ENCODE data around the gene CMTM2.
"Not testable (repeated sequence)": the region's sequence is repeated elsewhere in the genome, so short reads cannot be mapped to it uniquely, and the experiment has no call there.

Gene CMTM2

GRCh38 chr16:66587881-66588600, 8.8 kb downstream of the CMTM2 start:
- DNase-seq: no peak

- no peak for DNase-seq
These were observed 9.9 kb downstream of the CMTM2 start for GRCh38 chr16:66588981-66589713.

GRCh38 chr16:66590322-66590721, 11.1 kb downstream of the CMTM2 start:
- no peak for DNase-seq

- no peak for DNase-seq
These were observed 11.8 kb downstream of the CMTM2 start for GRCh38 chr16:66591018-66591417.

- no peak for DNase-seq
These were observed 13.0 kb downstream of the CMTM2 start for GRCh38 chr16:66592241-66592640.

GRCh38 chr16:66592814-66593213, 13.6 kb downstream of the CMTM2 start:
- DNase-seq: no peak

- no peak for DNase-seq
These were observed 15.5 kb downstream of the CMTM2 start for GRCh38 chr16:66594739-66595138.

GRCh38 chr16:66596559-66596958, 17.3 kb downstream of the CMTM2 start:
- not testable (repeated sequence) for DNase-seq

- DNase-seq: no peak
These were observed 18.0 kb downstream of the CMTM2 start for GRCh38 chr16:66596986-66597848.

GRCh38 chr16:66598111-66598510, 18.8 kb downstream of the CMTM2 start:
- DNase-seq: no peak

GRCh38 chr16:66599726-66600125, 20.5 kb downstream of the CMTM2 start:
- no peak for DNase-seq

- DNase-seq: no peak
These were observed 21.2 kb downstream of the CMTM2 start for GRCh38 chr16:66600477-66600876.

GRCh38 chr16:66601471-66601870, 22.2 kb downstream of the CMTM2 start:
- DNase-seq: no peak

GRCh38 chr16:66603537-66604375, 24.5 kb downstream of the CMTM2 start:
- DNase-seq: no peak

- no peak for DNase-seq
These were observed 25.3 kb downstream of the CMTM2 start, which contains the start of gene CMTM3 for GRCh38 chr16:66604376-66605176. Gene CMTM3, plus strand, starts transcription at chr16:66604704. Its CDS starts 102 bp downstream, at chr16:66604806.

GRCh38 chr16:66605177-66605978, 26.1 kb downstream of the CMTM2 start:
- no peak for DNase-seq

GRCh38 chr16:66605979-66606751, 26.9 kb downstream of the CMTM2 start:
- no peak for DNase-seq

- no peak for DNase-seq
These were observed 29.2 kb downstream of the CMTM2 start for GRCh38 chr16:66608241-66609138.

- no peak for DNase-seq
These were observed 29.9 kb downstream of the CMTM2 start for GRCh38 chr16:66609139-66609510.

Measured in SIG-M5 (cell line).